H1 (cell line): ENCODE measurements around the gene SLC20A1. TPM values are rescaled to one million over a fixed set of nuclear protein-coding genes. Genes with fewer than 3 reads are reported as not detected.

Experiments
- BRCA1 ChIP-seq: IDR thresholded peaks from 2 replicates; pipeline ENCODE4 v1.6.1; 2012; ENCODE audit warnings: low read depth, low read length, improper control_type of control experiment
- GABPA ChIP-seq: IDR thresholded peaks from 2 replicates; pipeline ENCODE4 v1.6.1; 2011; ENCODE audit warnings: mild to moderate bottlenecking, low read length, moderate library complexity, borderline replicate concordance; ENCODE audit not compliant: insufficient read depth
- JUN ChIP-seq: IDR thresholded peaks from 2 replicates; pipeline ENCODE4 v1.6.1; 2011; ENCODE audit warnings: low read depth, mild to moderate bottlenecking, improper control_type of control experiment, low read length
- TEAD4 ChIP-seq: IDR thresholded peaks from 2 replicates; pipeline ENCODE4 v1.6.1; 2012; ENCODE audit warnings: low read depth, low read length, inconsistent platforms, mixed read lengths
- polyA plus RNA-seq, 7 experiments: library from polyadenylated mRNA; depleted of rRNA in 3 of 7; stranded (reverse) in 5 of 7; unstranded in 2 of 7; fragments of >200 nt in 5 of 7; fragments of 200-250 nt in 2 of 7; gene quantifications; 1 replicate in 5 of 7; 2 replicates in 1 of 7; 4 replicates in 1 of 7; pipeline versions ENCODE4 v1.2.1 to v1.2.3, GENCODE V29; 2011 to 2013; ENCODE audit warnings: missing spikeins in 2 of 7, mixed read lengths in 2 of 7
- total RNA-seq: library from RNA; stranded (reverse); fragmentation: NEBNext Ultra II Directional; extraction: Animal tissue kit (Norgen Biotek cat#: 25700); gene quantifications from 2 replicates; pipeline ENCODE4 v1.2.1, GENCODE V29; 2021

The SLC20A1 gene
- total and polyA plus RNA-seq, 2 of the 8 experiments (the other 6 are each of a cell fraction or from before 2014, with no cell fraction given): 42.6 to 105 TPM

DNA sequence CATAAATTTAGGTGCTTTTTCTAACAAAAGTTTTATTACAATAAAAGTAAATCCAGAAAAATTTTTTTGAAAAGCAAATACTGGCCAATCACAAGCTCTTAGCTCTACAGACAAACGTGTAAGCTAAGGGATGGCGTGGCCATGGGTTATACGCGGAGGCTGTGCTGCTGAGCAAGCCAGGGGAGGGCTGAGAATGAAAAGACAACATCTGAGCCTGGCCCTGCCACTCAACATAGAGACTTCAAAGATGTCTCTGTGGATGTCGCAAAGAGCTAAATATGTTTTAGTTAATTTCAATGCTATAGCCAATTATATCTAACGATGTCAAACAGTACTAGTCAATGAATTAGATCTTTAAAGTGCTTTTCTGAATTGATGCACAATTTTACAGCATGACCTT, 41.8 kb downstream of the SLC20A1 start (continued):
- TF ChIP-seq BRCA1: no peak
- TF ChIP-seq JUN: no peak
- TF ChIP-seq TEAD4: no peak
- no peak for TF ChIP-seq GABPA
